Astrocyte (in vitro differentiated cells and primary cell): Measurements from ENCODE around the gene EIF4B. TPM values are rescaled to one million over a fixed set of nuclear protein-coding genes. Genes with fewer than 3 reads are reported as not detected.

Experiments used
- DNase-seq: peaks from one replicate; pipeline ENCODE4 v3.0.0-alpha.2; 2010; ENCODE audit warnings: low read depth
- FAIRE-seq: peaks from 2 replicates; lab custom pipeline; 2011; peaks lifted over from hg19 to GRCh38; lab: Jason Lieb, UNC
- H2AFZ ChIP-seq: 2 replicates; pipeline ENCODE4 v1.6.0; 2012; ENCODE audit warnings: low read depth, low read length, inconsistent platforms
- H3K27ac ChIP-seq: 2 replicates; pipeline ENCODE4 v1.5.1; 2011; ENCODE audit warnings: low read depth, low read length, inconsistent platforms
- H3K27me3 ChIP-seq: 2 replicates; pipeline ENCODE4 v1.6.0; 2011; ENCODE audit warnings: low read length, inconsistent platforms; ENCODE audit not compliant: insufficient read depth
- H3K36me3 ChIP-seq: 2 replicates; pipeline ENCODE4 v1.5.1; 2011; ENCODE audit warnings: low read length, inconsistent platforms; ENCODE audit not compliant: insufficient read depth
- H3K4me1 ChIP-seq: 2 replicates; pipeline ENCODE4 v1.5.1; 2011; ENCODE audit warnings: low read length, inconsistent platforms; ENCODE audit not compliant: insufficient read depth
- H3K4me2 ChIP-seq: 2 replicates; pipeline ENCODE4 v1.6.0; 2012; ENCODE audit warnings: low read length, inconsistent platforms
- H3K4me3 ChIP-seq: 2 replicates; pipeline ENCODE4 v1.5.1; 2011; ENCODE audit warnings: low read depth, mild to moderate bottlenecking, low read length, inconsistent platforms; ENCODE audit not compliant: insufficient read depth
- H3K79me2 ChIP-seq: 2 replicates; pipeline ENCODE4 v1.6.0; 2012; ENCODE audit warnings: mild to moderate bottlenecking, low read length, inconsistent platforms; ENCODE audit not compliant: insufficient read depth
- H3K9ac ChIP-seq: 2 replicates; pipeline ENCODE4 v1.6.0; 2012; ENCODE audit warnings: mild to moderate bottlenecking, low read length, inconsistent platforms
- H3K9me3 ChIP-seq: 2 replicates; pipeline ENCODE4 v1.5.1; 2012; ENCODE audit warnings: low read depth, mild to moderate bottlenecking, low read length, inconsistent platforms; ENCODE audit not compliant: insufficient read depth
- H4K20me1 ChIP-seq: 2 replicates; pipeline ENCODE4 v1.6.0; 2012; ENCODE audit warnings: low read length, inconsistent platforms; ENCODE audit not compliant: insufficient read depth
- H3K27ac Mint-ChIP-seq: one replicate; pipeline ENCODE4 v1.8.0; 2021; ENCODE audit warnings: mild to moderate bottlenecking, mixed read lengths; ENCODE audit not compliant: unreplicated experiment
- H3K27me3 Mint-ChIP-seq: one replicate; pipeline ENCODE4 v1.8.0; 2021; ENCODE audit warnings: low read depth, mixed read lengths; ENCODE audit not compliant: unreplicated experiment
- H3K36me3 Mint-ChIP-seq: one replicate; pipeline ENCODE4 v1.8.0; 2021; ENCODE audit warnings: low read depth, mixed read lengths; ENCODE audit not compliant: unreplicated experiment
- H3K4me1 Mint-ChIP-seq: one replicate; pipeline ENCODE4 v1.8.0; 2021; ENCODE audit warnings: low read depth, mixed read lengths; ENCODE audit not compliant: unreplicated experiment
- H3K4me3 Mint-ChIP-seq: one replicate; pipeline ENCODE4 v1.8.0; 2021; ENCODE audit warnings: mild to moderate bottlenecking, moderate library complexity, mixed read lengths; ENCODE audit not compliant: unreplicated experiment
- H3K9me3 Mint-ChIP-seq: one replicate; pipeline ENCODE4 v1.8.0; 2021; ENCODE audit warnings: mild to moderate bottlenecking, mixed read lengths; ENCODE audit not compliant: unreplicated experiment
- EZH2 ChIP-seq: IDR thresholded peaks from 2 replicates; pipeline ENCODE4 v1.6.1; 2012; ENCODE audit warnings: mild to moderate bottlenecking, low read length, inconsistent platforms; ENCODE audit not compliant: insufficient read depth
- total RNA-seq: library from RNA; stranded (reverse); gene quantifications from 2 replicates; pipeline ENCODE4 v1.2.1, GENCODE V29; 2021
- TF ChIP-seq, protein P1 (sequence below): IDR thresholded peaks from 2 replicates; pipeline ENCODE4 v1.5.1; 2011; ENCODE audit warnings: low read depth, mild to moderate bottlenecking, inconsistent platforms, low read length, moderate library complexity; ENCODE audit not compliant: insufficient read depth

EIF4B gene
- total RNA-seq, 1 donor from 2014 or later, result 242 TPM

DNA sequence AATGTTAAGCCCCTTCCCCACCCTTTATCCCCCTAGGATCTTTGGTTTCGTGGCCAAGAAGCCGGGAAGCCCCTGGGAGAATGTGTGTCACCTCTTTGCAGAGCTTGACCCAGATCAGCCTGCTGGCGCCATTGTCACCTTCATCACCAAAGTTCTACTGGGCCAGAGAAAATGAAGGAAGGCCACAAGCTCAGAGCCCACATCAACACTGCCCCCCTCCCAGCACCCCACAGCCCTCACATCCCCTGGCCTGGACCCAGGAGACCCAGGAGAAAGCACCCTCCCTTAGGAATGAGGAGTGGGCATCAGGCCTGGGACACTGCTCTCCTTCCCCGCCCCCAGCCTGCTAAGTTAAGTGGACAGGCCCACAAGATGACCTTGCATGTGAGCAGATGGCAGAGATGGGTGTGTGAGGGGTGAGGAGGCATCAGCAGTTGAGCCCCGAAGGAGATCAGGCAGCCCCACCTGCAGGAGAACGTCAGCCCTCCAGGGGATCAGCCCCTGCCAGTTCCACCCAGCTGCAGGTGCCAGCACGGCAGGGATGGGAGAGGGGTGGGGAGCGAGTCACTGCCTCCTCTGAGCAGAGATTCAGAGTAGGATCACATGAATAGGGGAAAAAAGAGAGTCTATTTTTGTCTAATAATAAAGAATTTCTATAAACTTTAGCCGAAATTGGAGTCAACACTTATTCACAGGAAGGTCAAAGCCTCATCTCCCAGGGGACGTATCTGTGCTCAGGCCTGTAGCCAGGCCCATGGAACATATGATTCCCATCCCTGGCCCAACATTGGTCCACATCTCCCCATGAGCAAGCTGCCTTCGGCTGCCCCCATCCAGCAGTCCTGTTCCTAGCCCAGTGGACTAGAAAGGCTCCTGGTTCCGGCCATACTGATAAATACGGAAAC, 57.7 kb downstream of the EIF4B start:
- H3K4me1 ChIP-seq, result peaks cover 38% of the 10 kb centered on the region
- no peaks in the 10 kb centered on the region for H3K27me3 ChIP-seq
- Mint-ChIP-seq H3K4me3 (peak overlapping the region; percentile 41), H3K4me1 (peaks cover 12% of the 10 kb centered on the region), H3K36me3 (peaks cover 21% of the 10 kb centered on the region), H3K27ac (no peak overlapping the region), H3K27me3 (no peaks in the 10 kb centered on the region), H3K9me3 (no peaks in the 10 kb centered on the region)
- H4K20me1 ChIP-seq, result peaks cover 17% of the 10 kb centered on the region
- H3K4me3 ChIP-seq, result no peak overlapping the region
- DNase-seq (no peak), FAIRE-seq (no peak)
- H3K9me3 ChIP-seq, result no peaks in the 10 kb centered on the region
- no peak for TF ChIP-seq EZH2
- TF ChIP-seq, protein P1, sequence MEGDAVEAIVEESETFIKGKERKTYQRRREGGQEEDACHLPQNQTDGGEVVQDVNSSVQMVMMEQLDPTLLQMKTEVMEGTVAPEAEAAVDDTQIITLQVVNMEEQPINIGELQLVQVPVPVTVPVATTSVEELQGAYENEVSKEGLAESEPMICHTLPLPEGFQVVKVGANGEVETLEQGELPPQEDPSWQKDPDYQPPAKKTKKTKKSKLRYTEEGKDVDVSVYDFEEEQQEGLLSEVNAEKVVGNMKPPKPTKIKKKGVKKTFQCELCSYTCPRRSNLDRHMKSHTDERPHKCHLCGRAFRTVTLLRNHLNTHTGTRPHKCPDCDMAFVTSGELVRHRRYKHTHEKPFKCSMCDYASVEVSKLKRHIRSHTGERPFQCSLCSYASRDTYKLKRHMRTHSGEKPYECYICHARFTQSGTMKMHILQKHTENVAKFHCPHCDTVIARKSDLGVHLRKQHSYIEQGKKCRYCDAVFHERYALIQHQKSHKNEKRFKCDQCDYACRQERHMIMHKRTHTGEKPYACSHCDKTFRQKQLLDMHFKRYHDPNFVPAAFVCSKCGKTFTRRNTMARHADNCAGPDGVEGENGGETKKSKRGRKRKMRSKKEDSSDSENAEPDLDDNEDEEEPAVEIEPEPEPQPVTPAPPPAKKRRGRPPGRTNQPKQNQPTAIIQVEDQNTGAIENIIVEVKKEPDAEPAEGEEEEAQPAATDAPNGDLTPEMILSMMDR, result no peak
- H3K4me2 ChIP-seq, result no peak overlapping the region
- peak overlapping the region; percentile 31 for H3K9ac ChIP-seq
- H3K79me2 ChIP-seq, result no peaks in the 10 kb centered on the region
- no peaks in the 10 kb centered on the region for H3K36me3 ChIP-seq
- no peak overlapping the region for H3K27ac ChIP-seq
- H2AFZ ChIP-seq, result no peak overlapping the region

DNA sequence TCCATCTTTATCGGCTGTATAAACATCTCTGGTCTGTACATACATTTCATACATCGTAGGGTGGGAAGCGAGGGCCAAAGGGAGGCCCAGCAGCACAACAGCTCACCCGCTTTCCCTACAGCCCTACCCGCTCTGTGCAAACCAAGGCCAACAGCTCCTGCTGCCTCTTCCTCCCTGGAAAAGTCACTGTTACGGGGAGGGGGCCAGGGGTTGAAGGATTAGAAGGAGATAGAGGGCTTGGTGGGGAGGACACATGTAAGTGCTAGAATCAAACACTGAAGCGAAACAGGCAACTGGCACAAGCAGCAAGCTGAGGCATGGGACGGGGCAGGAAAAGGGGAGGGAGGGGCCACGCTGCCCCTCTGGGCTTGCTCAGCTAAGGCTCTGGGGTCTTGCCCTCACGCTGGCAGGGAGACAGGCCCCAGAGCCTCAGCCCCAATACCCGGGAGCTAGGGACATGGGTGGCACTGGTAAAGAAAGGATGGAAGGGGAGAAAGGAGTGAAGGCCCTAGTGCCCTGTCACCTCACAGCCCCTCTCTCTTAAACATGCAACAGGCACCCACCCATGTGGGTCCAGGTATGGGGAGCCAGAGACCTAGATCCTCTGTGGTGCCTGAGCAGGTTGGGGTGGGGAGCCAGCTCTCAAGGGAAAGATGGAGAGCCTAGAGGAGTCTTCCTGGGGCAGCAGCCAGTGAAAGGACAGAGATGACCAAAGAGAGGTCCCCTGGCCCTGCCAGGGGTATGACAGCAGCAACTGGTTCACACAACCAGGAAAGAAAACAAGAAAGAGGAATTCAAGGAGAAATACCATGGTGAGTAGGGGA, 58.6 kb downstream of the EIF4B start:
- Mint-ChIP-seq H3K27ac (no peak overlapping the region), H3K4me3 (peak overlapping the region; percentile 41), H3K36me3 (peaks cover 27% of the 10 kb centered on the region), H3K9me3 (no peaks in the 10 kb centered on the region), H3K4me1 (peaks cover 12% of the 10 kb centered on the region), H3K27me3 (no peaks in the 10 kb centered on the region)
- TF ChIP-seq, protein P1, result no peak
- TF ChIP-seq EZH2, result no peak
- Histone ChIP-seq H3K79me2 (no peaks in the 10 kb centered on the region), H2AFZ (no peak overlapping the region), H3K4me3 (no peak overlapping the region), H3K9me3 (no peaks in the 10 kb centered on the region), H4K20me1 (peaks cover 18% of the 10 kb centered on the region), H3K36me3 (no peaks in the 10 kb centered on the region), H3K9ac (no peak overlapping the region), H3K4me1 (peaks cover 40% of the 10 kb centered on the region), H3K4me2 (no peak overlapping the region), H3K27ac (no peak overlapping the region), H3K27me3 (no peaks in the 10 kb centered on the region)
- no peak for DNase-seq
- FAIRE-seq, result no peak
